Amniotic epithelial cell (primary cell): ENCODE results near the gene ZNF316.
A peak's percentile ranks its signal among the peaks of the same experiment; 100 is the strongest.

Source experiments
- DNase-seq: peaks from one replicate; pipeline ENCODE4 v3.0.0-alpha.2; 2010; ENCODE audit warnings: low read depth

Gene ZNF316

DNA sequence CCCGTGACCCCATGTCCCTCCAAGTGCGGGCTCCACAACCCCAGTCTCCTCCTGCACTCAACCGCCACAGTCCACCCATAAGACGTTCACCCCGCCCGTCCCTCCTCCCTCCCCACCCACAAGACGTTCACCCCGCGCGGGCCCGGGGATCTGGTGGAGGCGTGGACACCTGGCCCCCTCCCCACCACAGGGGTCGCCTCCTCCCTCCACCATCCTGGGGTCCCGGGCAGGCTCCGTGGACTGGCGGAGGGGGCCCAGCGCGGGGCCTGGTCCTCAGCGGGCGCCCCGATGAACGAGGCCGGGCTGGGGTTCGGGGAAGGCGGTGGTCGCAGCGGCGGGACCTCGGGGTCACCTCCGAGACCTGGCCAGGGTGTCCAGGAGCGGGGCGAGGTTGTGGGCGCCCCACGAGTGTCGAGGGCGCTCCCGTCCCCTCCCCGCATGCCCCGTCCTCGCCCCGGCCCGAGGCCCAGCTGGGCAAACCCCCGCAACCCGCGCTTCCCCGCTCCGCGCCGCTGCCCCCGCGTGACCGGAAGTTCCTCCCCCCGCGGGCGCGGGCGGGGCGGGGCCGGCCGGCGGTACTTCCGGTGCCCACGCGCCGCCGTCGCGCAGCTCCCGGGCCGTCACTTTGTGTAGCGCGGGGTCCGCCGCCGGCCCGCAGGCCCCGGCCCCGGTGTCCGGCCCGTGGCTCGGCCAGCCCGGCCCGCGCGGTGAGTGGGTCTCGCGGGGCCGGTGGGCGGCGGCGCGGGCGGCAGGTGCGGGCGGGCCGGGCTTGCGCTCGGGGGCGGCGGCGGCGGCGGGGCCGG, at the start of gene ZNF316:
Gene ZNF316, plus strand, starts transcription at position 578 of the 803 bp plus-strand sequence. CDS start 5,092 bp downstream, outside the sequence.
- peak; percentile 41 for DNase-seq

DNA sequence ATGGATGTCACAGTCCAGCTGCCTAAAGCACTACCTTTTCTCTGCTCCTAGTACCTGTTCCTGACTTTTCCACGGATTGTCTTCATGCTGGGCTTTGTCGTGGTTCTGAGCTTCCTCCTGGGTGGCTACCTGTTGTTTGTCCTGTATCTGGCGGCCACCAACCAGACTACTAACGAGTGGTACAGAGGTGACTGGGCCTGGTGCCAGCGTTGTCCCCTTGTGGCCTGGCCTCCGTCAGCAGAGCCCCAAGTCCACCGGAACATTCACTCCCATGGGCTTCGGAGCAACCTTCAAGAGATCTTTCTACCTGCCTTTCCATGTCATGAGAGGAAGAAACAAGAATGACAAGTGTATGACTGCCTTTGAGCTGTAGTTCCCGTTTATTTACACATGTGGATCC, 48.6 kb upstream of the ZNF316 start:
- no peak for DNase-seq

DNA sequence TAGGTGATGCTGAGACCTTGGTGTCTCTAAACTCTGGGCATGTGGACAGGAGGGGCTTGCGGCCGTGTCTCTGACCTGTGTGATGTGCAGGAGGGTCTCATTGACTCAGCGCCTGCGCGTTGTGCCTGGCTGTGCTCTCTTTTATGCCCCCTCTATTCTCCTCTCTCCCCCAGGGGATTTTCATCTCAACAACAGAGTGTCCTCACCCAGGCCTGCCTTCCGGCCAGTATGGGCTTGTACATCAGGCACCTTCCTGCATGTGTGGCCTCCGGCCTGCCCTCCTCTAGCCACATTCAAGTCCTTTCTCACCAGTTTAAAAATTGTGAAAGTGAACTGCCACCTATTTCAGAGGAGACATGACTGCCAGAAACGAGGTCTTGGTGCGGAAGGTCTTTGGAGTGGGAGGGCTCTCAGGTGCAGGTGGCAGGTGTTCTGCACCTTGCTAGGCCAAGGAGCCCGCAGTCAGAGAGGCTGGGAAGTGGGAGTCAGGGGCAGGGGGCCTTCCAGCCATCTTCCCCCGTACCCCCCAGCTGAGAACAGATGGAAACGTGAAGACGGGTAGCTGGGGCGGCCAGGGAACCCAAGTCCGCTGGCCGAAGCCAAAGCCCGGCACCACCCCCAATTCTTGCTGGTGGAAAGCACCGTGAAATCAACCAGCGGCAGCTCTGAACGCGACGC, 47.8 kb upstream of the ZNF316 start:
- no peak for DNase-seq

GRCh38 chr7:6589829-6590644, 47.1 kb upstream of the ZNF316 start, which contains the start of gene INTS15:
INTS15 (plus strand) TSS chr7:6590021; CDS start chr7:6590284, 263 bp downstream.
- DNase-seq, result peak; percentile 73

DNA sequence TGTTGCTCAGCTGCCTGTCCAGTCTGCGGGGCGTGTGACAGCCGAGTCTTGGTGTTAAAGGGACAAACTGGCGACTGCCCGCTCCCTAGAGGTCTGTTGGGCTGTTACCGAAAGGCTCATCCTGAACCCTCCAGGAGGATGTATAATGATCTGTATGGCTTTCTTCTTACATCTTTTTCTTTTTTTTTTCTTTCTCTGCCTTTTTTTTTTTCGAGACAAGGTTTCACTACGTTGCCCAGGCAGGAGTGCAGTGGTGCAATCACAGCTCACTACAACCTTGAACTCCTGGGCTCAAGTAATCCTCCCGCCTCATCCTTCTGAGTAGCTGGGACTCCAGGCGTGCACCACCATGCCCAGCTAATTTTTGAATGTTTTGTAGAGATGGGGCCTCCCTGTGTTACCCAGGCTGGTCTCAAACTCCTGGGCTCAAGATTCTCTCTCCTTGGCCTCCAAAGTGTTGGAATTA, 46.4 kb upstream of the ZNF316 start:
- DNase-seq, result peak; percentile 29

DNA sequence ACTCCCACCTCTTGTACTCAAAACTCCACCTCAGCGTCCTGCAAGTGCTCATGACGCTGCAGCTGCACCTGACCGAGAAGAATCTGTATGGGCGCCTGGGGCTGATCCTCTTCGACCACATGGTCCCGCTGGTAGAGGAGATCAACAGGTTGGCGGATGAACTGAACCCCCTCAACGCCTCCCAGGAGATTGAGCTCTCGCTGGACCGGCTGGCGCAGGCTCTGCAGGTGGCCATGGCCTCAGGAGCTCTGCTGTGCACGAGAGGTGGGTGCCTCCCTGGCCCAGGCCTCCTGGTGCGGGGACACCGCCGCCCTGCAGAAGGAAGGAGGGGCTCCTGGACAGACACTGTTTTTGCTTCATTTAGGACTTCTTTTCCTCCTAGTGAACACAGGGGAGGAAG, 37.0 kb upstream of the ZNF316 start:
- no peak for DNase-seq

- no peak for DNase-seq
Observed at GRCh38 chr7:6604458-6604857, 32.7 kb upstream of the ZNF316 start.

DNA sequence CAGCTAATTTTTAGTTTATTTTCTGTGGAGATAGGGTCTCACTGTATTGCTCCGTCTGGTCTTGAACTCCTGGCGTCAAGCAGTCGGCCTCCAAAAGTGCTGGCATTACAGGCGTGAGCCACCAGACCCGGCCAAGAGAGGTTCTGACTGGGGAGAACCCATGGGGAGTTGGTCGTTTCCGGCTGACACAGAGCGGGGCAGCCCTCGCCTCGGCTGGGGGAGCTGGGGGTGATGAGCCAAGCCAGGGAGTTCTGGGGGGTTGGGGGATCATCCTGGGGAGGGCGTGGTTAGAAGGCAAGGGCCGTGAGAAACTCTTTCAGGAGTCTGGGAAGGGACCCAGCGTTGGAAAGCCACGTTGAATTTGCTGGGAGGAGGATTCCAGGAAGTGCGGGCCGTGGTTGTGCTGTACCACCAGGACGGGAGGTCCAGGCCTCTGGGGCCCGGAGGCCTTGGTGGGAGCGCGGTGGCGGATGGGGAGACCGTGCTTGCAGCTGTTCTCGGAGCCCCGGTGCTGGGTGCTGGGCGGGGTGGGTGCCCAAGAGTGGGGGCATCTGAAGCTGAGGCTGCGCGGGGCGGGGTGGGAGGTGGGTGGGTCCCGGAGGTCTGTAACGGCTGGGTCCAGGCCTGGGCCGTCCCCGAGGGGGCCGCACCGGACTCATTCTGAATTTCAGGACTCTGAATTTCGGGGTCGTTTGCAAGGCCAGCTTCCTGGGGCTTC, 30.1 kb upstream of the ZNF316 start:
- no peak for DNase-seq

DNA sequence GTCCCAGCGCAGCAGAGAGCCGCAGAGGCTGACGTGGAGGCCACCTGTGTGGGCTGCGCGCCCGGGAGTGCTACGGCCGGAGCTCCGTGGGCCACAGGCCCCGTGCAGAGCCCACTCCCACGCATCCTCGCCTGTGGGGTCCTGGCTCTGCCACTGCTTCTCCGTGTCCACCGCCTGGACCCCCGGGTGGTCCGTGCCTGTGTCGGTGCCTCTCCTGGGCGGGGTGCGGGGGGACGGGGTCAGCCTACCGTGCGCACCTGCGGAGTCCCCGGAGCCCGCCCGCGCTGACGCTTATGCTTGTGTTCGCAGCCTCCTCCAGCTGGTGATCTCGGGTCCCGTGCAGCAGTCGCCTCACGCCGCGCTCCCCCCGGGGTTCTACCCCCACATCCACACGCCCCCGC, 29.5 kb upstream of the ZNF316 start:
- DNase-seq, result no peak

DNA sequence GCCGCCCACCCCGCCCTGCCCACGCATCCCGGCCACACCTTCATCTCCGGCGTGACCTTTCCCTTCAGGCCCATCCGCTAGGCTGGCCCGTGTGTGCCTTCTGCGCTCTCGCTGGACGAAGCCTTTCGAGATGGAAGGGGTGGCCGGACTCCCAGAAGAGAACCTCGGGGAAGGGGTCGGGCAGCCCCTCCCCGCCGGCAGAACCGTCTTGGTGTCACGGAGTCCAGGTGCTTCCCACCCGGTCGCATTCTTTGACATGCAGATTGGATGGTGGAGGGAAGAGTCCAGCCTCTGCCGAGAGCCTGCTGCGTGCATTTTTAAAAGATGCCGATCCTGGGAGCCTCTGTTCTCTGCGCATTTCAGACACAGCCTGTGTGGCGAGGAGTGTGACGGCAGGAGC, 29.0 kb upstream of the ZNF316 start:
- no peak for DNase-seq

DNA sequence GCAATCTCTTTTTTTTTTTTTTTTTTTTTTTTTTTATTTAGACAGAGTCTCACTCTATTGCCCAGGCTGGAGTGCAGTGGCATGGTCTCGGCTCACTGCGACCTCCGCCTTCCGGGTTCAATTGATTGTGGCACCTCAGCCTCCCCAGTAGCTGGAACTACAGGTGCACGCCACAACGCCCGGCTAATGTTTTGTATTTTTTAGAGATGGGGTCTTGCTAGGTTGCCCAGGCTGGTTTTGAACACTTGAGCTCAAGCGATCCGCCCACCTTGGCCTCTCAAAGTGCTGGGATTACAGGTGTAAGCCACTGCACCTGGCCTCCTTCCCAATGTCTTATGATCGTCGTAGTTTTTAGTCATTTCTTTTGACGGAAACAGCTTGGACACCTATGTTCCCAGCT, 28.3 kb upstream of the ZNF316 start:
- DNase-seq, result no peak

DNA sequence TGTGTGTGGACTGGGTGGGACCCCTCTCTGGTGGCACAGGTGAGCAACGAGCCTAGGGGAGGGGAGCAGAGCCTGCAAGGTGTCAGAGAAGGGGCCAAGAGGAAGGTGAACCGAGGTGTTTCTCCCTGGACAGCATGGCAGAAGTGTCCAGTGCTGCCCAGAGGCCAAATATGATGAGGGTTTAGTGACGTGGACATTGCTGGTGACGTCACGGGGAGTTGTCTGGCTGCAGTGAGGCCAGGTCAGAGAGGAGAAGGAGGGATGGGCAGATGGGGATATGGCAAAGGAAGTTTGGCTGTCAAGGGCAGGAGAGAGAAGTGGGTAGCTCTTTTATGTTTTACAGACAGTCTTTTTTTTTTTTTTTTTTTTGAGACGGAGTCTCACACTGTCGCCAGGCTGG, 24.3 kb upstream of the ZNF316 start:
- DNase-seq, result no peak

- DNase-seq, result no peak
Observed at GRCh38 chr7:6613706-6614105, 23.4 kb upstream of the ZNF316 start.

- no peak for DNase-seq
Observed at GRCh38 chr7:6614953-6615722, 22.0 kb upstream of the ZNF316 start, which contains the start of gene ZNF853. ZNF853 (plus strand) TSS chr7:6615610; CDS start chr7:6616175, 565 bp downstream.

- DNase-seq, result no peak
Observed at GRCh38 chr7:6615723-6616555, 21.2 kb upstream of the ZNF316 start.

DNA sequence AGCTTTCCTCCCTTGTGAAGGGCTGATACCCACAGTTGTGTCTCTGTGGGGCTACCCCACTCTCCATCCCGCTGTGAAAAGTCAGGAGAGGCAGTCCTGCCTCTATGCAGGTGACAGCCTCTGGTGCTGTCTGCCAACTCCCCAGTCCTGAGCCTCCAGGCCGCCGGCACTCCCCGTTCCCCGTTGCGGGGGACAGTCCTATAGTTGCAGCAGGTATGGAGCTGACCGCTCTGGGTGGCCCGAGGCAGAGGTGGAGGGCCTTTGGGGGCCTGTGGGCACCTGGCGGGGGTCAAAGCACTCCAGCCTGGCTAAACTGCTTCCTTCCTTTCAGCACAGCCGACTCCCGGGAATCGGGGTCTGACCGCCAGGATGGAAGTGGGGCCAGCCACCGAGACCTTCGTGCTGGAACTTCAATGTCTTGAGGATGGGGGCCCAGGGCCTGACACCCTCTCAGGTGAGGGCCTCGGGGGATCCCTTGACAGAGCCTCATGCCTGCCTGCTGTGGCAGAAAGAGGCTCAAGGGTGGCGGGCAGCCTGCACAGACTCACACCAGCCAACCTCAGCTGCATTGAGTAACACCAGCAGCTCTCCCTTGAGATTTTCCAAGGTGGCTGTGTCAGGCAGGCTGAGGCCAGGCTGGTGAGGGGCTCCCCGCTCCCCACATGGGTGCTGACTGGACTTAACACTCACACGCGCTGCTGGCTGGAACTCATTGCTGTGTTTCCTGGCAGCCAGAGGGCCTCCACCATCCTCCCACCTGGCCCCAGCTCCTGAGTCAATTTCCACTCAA, 20.1 kb upstream of the ZNF316 start:
- no peak for DNase-seq

GRCh38 chr7:6618621-6619020, 18.5 kb upstream of the ZNF316 start:
- DNase-seq, result no peak

- DNase-seq, result no peak
Observed at GRCh38 chr7:6619961-6620360, 17.2 kb upstream of the ZNF316 start.
